GM11168 (cell line): ENCODE measurements around the gene URB1.
"Not testable (repeated sequence)": the region's sequence is repeated elsewhere in the genome, so short reads cannot be mapped to it uniquely, and the experiment has no call there.

Experiments used
- in situ Hi-C: fragments of 300-500 bp; cut with MboI; formaldehyde crosslinking; loops from one replicate; pipeline ENCODE4 v1.12.0; 2022; ENCODE audit warnings: low sequenced_read_pairs; ENCODE audit not compliant: unreplicated experiment

The URB1 gene, protein sequence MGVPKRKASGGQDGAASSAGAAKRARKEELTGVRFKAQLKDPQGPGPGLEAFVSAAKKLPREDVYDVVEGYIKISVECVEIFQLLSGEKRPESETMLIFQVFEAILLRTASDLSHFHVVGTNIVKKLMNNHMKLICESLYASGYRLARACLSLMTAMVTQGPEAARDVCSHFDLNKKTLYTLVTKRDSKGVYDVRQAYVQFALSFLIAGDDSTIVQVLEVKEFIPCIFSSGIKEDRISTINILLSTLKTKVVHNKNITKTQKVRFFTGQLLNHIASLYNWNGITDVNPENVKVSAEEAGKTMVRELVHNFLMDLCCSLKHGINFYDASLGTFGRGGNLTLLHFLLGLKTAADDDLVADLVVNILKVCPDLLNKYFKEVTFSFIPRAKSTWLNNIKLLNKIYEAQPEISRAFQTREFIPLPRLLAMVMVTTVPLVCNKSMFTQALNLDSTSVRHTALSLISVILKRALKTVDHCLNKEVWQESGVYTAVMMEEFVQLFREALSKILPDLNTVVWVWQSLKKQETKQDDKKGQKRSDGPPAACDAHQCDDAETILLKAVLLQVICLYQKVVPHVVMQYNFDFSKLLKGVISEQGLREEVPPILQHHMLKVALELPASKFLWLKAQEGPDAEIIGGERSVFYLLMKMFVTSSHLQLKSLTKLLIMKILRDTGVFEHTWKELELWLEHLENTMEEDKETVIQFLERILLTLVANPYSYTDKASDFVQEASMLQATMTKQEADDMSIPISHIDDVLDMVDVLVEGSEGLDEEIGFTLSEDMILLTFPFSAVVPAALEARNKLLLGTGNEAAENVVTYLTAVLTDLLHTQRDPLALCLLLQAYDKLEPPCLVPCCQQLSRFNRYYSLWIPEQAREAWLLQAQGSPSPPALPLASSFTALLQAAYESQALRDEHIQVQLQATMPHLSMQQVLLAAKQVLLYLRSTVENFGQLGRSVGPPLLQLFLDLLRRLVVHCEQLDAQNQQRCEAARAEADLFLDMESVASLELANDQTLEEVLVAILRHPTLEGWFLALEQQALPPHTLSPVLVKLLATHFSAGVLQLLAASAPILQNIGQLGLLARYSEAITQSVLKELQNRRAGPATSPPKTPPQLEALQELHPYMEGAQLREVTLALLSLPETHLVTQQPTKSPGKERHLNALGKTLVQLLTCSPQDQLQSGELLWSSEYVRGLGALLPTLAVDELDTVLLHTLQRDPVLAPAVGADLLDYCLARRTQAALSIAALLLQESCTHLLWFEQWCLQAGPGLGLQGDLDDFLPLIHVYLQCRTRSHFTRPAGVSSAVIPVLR (N-terminal part only)

GRCh38 chr21:32392880-32393676 lies at the start of gene URB1:
TSS of gene URB1 (minus strand) at chr21:32393012. CDS start at chr21:32392910, 102 bp downstream.
- in situ Hi-C loops = no loop called here

DNA sequence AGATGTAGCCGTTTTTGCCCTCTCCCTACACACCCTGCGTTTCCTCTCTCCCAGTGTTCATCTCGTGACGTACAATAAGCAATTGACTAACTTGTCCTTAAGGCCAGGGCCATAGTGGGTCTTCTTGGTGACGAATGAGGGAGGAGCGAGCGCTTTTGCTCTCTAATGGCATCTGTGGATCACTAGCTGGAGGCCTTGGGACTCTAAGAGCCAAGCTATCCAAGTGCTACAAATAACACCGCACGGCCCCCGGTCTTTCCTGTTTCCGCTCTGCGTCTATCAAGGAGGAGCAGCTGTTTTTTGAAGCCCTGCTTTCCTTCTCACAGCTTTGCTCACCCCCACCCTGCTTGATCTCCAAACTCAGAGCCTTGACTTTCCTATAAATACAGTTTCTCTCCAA lies 44.9 kb upstream of the URB1 start:
- in situ Hi-C loops = no loop called here

- in situ Hi-C loops = not testable (repeated sequence)
Measured at GRCh38 chr21:32432982-32433660, 40.3 kb upstream of the URB1 start.

DNA sequence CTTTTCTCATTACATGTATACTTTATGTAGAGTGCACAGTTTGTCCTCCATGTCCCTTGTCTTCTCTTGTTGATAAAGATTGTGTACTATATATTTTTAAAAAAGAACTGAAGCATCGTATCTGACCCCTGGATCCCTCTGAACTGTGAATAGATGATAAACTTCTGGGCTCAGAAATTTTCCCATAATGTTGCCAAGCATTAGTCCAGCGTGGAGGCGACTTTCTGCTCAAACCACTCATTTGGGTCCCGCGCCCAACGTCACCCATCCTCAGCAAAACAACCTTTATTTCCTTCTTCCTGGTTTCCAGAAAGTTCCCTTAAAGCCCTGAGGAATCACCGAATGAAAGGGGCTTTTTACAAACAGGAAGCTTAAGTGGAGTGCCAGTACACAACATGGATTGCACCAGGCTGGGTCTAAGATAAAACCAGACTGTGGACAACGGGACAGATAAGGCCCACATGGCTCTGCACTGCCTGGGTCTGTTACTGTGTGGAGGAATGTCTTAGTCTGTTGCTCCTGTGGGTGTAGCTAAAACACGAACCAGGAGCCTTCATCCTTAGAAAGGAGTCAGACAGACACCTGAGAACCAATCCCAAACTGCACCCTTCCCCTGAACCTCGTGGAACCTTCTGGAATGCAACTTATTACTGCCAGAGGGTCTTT lies 35.3 kb upstream of the URB1 start:
- in situ Hi-C loops = no loop called here

DNA sequence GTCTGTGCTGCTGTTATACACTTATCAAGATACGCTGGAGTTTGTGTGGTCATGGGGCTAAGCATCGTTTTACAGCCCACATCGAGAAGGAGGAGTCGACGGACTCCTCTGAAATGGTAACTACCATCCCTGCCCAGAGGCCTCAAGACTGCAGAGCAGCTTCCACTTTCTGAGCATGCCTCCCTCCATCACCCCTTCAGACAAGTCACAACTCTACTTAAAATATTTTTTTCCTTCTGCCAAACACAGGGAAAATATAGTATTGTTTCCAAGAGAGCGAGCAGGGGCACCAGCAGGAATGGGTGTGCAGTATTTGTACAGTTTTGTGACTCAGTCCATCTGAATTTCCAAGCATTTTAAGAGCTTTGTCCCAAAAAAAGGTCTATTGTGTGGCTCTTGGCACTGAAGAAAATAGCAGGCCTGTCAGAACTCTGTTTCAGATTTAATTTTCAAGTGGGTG lies 33.8 kb upstream of the URB1 start:
- in situ Hi-C loops = no loop called here

DNA sequence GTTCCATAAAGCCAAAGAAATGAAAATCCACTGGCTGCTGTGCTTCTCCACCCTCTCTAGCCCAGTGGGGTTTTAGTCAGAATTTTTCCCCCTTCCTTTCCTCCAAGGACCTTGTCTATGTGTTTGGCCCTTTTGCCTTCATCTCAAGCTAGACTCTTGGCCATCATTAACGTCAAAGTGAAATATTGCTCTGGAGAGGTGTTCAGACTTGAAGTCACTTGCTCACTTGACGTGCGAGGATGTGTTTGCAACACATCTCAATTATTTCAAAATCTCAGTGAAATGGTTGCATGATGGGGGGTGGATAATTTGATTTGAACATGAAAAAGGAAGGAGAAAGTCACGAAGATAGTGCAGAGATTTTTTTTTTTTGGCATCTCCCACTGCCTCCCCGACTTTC lies 33.3 kb upstream of the URB1 start:
- in situ Hi-C loops = no loop called here

DNA sequence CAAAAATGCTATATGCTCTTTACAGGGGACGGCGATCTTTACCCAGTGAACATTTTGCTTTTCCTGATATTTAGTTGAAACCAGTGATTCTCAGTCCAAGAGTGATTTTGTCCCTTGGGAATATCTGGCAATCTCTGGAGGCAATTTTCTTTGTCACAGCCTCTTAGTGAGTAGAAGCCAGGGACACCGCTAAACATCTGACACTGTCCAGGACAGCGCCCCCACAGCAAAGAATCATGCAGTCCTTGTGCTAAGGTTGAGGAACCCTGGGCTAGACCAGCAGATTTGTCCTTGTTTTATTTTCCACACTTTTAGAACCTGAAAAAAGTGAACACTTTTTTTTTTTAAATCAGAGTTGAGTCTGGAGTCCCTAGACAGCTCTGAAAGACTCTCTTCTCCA lies 32.8 kb upstream of the URB1 start:
- in situ Hi-C loops = no loop called here

DNA sequence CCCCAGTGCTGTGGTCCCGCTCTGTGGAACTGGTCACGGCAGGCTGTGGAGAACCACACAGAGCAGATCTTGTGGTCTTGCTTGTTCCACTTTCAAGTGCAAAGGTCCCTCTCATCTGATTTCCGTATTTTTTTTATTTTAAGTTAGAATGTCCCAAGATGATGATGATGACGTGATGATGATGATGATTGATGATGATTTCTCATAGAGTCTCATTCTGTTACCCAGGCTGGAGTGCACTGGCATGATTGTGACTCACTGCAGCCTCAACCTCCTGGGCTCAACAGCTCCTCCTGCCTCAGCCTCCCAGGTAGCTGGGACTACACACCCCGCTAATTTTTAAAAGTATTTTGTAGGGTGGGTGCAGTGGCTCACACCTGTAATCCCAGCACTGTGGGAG lies 31.9 kb upstream of the URB1 start:
- in situ Hi-C loops = no loop called here

DNA sequence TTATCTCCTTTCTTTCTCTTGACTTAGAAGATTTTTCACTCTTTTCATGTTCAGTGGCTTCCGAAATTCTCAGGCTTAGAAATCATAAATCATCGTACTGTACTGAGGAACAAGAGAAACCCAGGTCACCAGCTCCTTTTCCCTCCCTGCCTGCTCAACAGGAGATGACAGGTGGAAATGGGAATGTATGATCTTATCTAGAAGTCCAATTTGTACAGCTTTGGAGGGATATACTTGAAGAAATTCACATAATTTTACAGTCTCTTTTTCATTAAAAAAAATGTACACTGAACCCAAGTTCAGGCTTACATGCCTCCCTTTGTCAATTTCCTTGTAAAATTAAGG lies 31.4 kb upstream of the URB1 start:
- in situ Hi-C loops = no loop called here

- in situ Hi-C loops = no loop called here
Measured at GRCh38 chr21:32423320-32424190, 30.7 kb upstream of the URB1 start.

DNA sequence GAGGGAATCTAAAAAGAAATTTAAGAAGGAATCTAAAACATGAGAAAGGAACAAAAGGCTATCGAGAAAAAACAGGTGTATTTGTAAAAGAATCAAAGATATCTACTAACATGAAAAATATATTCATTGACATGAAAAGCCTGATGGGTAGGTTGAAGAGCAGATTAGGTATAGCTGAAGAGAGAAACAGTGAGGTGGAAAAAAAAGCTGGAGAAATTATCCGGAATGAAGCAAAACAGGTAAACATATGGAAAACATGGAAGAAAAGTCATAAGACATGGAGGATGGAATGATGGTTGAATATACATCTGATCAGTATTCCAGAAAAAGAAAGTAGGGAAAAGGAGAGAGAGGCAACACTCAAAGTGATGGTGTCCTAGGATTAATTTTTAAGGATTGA lies 29.3 kb upstream of the URB1 start:
- in situ Hi-C loops = no loop called here

GRCh38 chr21:32418146-32418545 lies 25.3 kb upstream of the URB1 start:
- in situ Hi-C loops = no loop called here

GRCh38 chr21:32415451-32416398 lies 22.9 kb upstream of the URB1 start:
- in situ Hi-C loops = no loop called here

- in situ Hi-C loops = no loop called here
Measured at GRCh38 chr21:32414579-32415358, 22.0 kb upstream of the URB1 start.

DNA sequence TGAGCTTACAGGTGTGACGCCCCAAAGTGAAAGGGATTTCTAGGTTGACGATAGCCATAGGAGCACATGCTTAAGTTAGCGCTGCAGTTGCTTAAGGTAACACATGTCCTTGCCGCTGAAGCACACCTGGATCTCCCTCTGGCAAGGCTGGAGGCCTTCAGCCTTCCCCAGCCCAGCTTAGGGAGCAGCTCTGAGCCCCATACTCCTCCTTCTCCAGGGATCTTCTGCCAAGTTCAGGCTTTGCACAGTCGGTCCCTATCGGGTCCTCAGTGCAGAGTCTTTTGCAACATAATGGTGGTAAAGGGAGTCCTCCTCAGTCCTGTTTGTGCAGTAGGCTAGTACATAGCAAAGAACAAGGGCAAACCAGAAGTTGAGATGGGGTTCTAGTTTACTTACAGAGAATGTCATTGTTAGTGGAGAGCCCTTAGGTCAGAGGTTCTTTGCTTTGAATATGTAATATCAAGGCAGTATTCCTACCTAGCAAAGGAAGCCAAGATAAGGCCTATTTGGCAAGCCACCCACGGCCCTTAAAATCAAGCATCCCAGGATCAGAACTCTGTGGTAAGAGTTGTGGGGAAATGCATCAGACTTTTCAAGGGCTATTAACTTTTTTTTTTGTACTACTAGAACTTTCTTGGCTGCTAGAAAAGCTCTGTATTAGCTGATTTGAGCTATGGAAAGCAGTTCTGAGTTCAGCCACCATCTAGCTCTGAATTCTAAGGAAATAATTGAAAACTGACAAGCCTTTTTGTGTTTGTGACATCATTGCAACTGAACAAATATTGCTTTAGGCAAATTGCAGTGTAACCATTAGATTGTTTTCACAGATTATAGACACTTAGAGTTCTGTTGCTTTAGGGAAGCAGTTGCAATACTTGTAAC lies 21.1 kb upstream of the URB1 start:
- in situ Hi-C loops = no loop called here
